Raji (cell line): ENCODE data around the gene SLC2A6.

ENCODE experiments used
- POLR2A ChIP-seq: IDR thresholded peaks from 2 replicates; pipeline ENCODE4 v1.6.1; 2011; ENCODE audit warnings: low read depth, low read length, control low read depth; ENCODE audit not compliant: insufficient read depth

The SLC2A6 gene, protein sequence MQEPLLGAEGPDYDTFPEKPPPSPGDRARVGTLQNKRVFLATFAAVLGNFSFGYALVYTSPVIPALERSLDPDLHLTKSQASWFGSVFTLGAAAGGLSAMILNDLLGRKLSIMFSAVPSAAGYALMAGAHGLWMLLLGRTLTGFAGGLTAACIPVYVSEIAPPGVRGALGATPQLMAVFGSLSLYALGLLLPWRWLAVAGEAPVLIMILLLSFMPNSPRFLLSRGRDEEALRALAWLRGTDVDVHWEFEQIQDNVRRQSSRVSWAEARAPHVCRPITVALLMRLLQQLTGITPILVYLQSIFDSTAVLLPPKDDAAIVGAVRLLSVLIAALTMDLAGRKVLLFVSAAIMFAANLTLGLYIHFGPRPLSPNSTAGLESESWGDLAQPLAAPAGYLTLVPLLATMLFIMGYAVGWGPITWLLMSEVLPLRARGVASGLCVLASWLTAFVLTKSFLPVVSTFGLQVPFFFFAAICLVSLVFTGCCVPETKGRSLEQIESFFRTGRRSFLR

GRCh38 chr9:133478851-133479711, at the start of gene SLC2A6:
Gene SLC2A6 (minus strand): TSS chr9:133479099. CDS start chr9:133479059, 40 bp downstream.
- TF ChIP-seq POLR2A = peak; percentile 80

DNA sequence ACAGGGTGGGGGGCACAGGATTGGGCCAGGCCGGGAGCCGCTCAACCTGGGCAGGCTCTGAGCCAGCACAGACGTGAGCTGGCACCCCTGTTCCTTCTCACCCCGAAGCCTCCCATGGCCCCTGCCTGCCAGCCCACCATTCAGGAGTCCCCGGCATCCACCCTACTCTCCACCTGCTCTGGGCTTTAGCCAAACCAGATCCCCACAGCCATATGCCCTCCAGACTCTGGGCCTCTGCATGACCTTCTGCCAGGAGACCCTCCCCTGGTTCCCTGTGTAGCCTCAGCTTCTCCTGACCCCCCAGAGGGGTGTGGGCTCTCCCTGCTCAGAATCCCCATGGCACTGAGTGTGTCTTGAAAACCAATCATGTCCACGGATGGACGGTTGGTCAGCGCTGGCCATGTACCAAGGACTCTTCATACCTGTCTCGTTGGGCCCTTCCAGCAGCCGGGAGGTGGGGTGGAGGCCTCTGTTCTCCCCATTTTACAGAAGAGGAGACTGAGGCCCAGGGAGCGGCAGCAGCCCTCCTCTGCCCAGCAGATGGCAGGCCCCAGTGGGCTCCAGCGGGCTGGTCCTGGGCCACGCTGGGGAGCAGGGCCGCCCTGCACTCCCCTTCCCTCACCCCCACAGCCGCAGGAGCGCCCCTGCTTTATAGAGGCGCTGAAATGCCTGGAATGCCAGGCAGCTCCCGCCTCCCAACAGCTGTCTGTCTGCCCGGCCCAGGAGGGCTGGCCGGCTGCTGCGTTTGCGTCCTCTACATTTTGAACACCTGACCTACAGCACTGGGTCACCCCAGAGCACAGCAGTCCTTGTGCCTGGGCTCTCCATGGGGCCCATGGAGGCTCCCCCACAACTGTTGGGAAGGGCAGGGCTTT, 49.3 kb upstream of the SLC2A6 start:
- TF ChIP-seq POLR2A = no peak

- no peak for TF ChIP-seq POLR2A
These were observed 48.6 kb upstream of the SLC2A6 start for GRCh38 chr9:133527444-133527920.

GRCh38 chr9:133526721-133527321, 47.9 kb upstream of the SLC2A6 start:
- TF ChIP-seq POLR2A = no peak

DNA sequence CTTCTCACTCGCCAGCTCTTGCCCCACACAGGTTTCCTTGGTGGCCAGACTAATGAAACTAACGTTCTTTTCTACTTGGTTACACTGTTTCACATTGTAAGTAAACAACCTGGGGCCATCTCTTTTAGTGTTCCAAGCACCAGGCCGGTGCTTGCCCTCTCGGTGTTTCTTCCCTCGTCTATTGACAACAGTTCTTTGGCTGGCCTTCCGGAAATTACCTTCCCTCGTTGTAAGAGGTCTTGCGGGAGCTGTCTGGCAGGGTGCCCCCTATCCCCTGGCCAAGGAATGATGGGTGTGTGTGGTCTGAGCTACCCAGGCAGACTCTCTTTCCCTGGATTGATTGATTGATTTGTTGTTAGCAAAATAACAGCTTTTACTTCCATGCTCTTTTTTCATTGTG, 46.8 kb upstream of the SLC2A6 start:
- no peak for TF ChIP-seq POLR2A

GRCh38 chr9:133524679-133525228, 45.9 kb upstream of the SLC2A6 start, which contains the start of gene MYMK:
Gene MYMK (minus strand): TSS chr9:133524959. CDS start chr9:133524844, 115 bp downstream.
- no peak for TF ChIP-seq POLR2A

DNA sequence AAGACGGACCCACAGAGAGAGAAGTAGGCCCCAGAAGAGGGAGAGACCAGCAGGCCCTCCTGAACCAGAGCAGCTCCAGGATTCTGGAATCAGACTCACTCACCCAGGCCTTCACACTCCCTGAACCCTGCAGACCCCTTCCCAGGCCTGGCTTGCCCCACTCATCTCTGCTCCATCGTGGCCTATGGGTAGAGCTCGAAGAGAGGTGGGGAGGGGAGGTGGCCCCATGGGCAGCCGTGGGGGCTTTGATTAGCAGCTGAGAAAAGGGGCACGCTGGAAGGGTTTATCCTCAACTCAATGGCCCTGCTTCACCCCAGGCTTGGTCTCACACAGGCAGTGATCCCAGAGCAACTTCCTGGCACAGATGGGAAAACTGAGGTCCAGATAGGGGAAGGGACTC, 45.2 kb upstream of the SLC2A6 start:
- TF ChIP-seq POLR2A = no peak

GRCh38 chr9:133523106-133523505, 44.2 kb upstream of the SLC2A6 start:
- no peak for TF ChIP-seq POLR2A

- TF ChIP-seq POLR2A = no peak
These were observed 43.4 kb upstream of the SLC2A6 start for GRCh38 chr9:133522073-133522910.

- TF ChIP-seq POLR2A = no peak
These were observed 42.5 kb upstream of the SLC2A6 start for GRCh38 chr9:133521122-133522072.

- TF ChIP-seq POLR2A = no peak
These were observed 41.4 kb upstream of the SLC2A6 start for GRCh38 chr9:133520121-133520835.
